Body of pancreas (tissue), 4 donors: ENCODE measurements around the gene MYL5. TPM values are rescaled to one million over a fixed set of nuclear protein-coding genes. Genes with fewer than 3 reads are reported as not detected.

Experiments
- ATAC-seq: fragments of 150-250 bp; one replicate; pipeline ENCODE4 v1.9.1; 2016
- DNase-seq, 4 donors: peaks; one replicate each; pipeline ENCODE4 v3.0.0-alpha.2; 2019
- H3K27ac ChIP-seq, 4 donors: fragments of 200-600 bp; sonication (generic); 1 replicate in 3 of 4; 2 replicates in 1 of 4; pipeline versions ENCODE4 v1.5.1 to v1.6.1; 2016 to 2019; ENCODE audit warnings: mild to moderate bottlenecking in 1 of 4, mixed read lengths in 1 of 4, moderate library complexity in 1 of 4
- H3K27me3 ChIP-seq, 2 donors: fragments of 200-600 bp; sonication (generic); one replicate each; pipeline ENCODE4 v1.6.0; 2016; ENCODE audit warnings: mild to moderate bottlenecking in 1 of 2
- H3K36me3 ChIP-seq, 2 donors: fragments of 200-600 bp; sonication (generic); replicated peaks in 1 of 2; 2 replicates each; pipeline ENCODE4 v1.5.1; 2016; ENCODE audit warnings: low read depth in 2 of 2; ENCODE audit not compliant: insufficient read depth in 1 of 2
- H3K4me1 ChIP-seq: fragments of 200-600 bp; sonication (generic); one replicate; pipeline ENCODE4 v1.6.0; 2016
- H3K4me3 ChIP-seq, 2 donors: fragments of 200-600 bp; sonication (generic); 1 replicate in 1 of 2; 2 replicates in 1 of 2; pipeline ENCODE4 v1.5.1; 2016 to 2019
- H3K9me3 ChIP-seq, 3 donors: fragments of 200-600 bp; sonication (generic); 1 replicate in 2 of 3; 2 replicates in 1 of 3; pipeline ENCODE4 v1.5.1; 2016
- POLR2A ChIP-seq, 3 donors: fragments of 450-650 bp; IDR thresholded peaks; one replicate each; pipeline ENCODE4 v1.6.1; 2016; ENCODE audit warnings: antibody characterized with exemption in 3 of 3, mild to moderate bottlenecking in 2 of 3
- WGBS, 2 donors: methylation state at CpG; one replicate each; pipeline ENCODE4 v1.1.5; 2017; 5-methylcytosine and 5-hydroxymethylcytosine counted together
- intact Hi-C: fragments of 100-400 bp; cut with DNase I; formaldehyde crosslinking; loops from one replicate; pipeline ENCODE4 v1.15.1; 2023
- total RNA-seq, 2 donors: library from RNA; depleted of rRNA; stranded (reverse); fragments of >200 nt; gene quantifications; one replicate each; pipeline ENCODE4 v1.1.0, GENCODE V29; 2016
- TF ChIP-seq, protein P1 (sequence below), 7 experiments: fragments of 450-650 bp in 4 of 7; fragments of 200-600 bp in 3 of 7; sonication (generic) in 3 of 7; IDR thresholded peaks; one replicate each; pipeline ENCODE4 v1.5.1; 2016 to 2019; ENCODE audit warnings: antibody characterized with exemption in 7 of 7

MYL5 gene
- total RNA-seq, 2 donors from 2014 or later: 3.0 to 6.0 TPM

- TF ChIP-seq, protein P1, sequence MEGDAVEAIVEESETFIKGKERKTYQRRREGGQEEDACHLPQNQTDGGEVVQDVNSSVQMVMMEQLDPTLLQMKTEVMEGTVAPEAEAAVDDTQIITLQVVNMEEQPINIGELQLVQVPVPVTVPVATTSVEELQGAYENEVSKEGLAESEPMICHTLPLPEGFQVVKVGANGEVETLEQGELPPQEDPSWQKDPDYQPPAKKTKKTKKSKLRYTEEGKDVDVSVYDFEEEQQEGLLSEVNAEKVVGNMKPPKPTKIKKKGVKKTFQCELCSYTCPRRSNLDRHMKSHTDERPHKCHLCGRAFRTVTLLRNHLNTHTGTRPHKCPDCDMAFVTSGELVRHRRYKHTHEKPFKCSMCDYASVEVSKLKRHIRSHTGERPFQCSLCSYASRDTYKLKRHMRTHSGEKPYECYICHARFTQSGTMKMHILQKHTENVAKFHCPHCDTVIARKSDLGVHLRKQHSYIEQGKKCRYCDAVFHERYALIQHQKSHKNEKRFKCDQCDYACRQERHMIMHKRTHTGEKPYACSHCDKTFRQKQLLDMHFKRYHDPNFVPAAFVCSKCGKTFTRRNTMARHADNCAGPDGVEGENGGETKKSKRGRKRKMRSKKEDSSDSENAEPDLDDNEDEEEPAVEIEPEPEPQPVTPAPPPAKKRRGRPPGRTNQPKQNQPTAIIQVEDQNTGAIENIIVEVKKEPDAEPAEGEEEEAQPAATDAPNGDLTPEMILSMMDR (IDR thresholded peaks at IDR 0.05): no peak
- no peak for TF ChIP-seq POLR2A (IDR thresholded peaks at IDR 0.05)
- no peaks in the 10 kb centered on the region for H3K36me3 ChIP-seq
- H3K27ac ChIP-seq: no peak overlapping the region
- no peak overlapping the region for H3K4me3 ChIP-seq
- DNase-seq (no peak), ATAC-seq (no peak)
- no peaks in the 10 kb centered on the region for H3K9me3 ChIP-seq
- WGBS, 2 donors: 37 to 49% methylated on average over 14 to 17 of the region's 17 CpGs
- H3K4me1 ChIP-seq: no peaks in the 10 kb centered on the region
- peaks cover 0 to 7% of the 10 kb centered on the region in 2 donors for H3K27me3 ChIP-seq
- intact Hi-C loops: no loop called here
Observed at GRCh38 chr4:654871-655463, 19.4 kb upstream of the MYL5 start.

GRCh38 chr4:655464-656151 lies 18.7 kb upstream of the MYL5 start:
- 64% methylated on average over 15 to 26 of the region's 26 CpGs for WGBS, 2 donors
- intact Hi-C loops: no loop called here
- no peak for DNase-seq
- Histone ChIP-seq H3K27ac (no peak overlapping the region), H3K36me3 (no peaks in the 10 kb centered on the region), H3K4me1 (no peaks in the 10 kb centered on the region), H3K27me3 (peaks cover 0 to under 1% of the 10 kb centered on the region in 2 donors), H3K9me3 (no peaks in the 10 kb centered on the region), H3K4me3 (no peak overlapping the region)
- TF ChIP-seq POLR2A (IDR thresholded peaks at IDR 0.05): no peak
- TF ChIP-seq, protein P1 (IDR thresholded peaks at IDR 0.05): no peak
- no peak for ATAC-seq

DNA sequence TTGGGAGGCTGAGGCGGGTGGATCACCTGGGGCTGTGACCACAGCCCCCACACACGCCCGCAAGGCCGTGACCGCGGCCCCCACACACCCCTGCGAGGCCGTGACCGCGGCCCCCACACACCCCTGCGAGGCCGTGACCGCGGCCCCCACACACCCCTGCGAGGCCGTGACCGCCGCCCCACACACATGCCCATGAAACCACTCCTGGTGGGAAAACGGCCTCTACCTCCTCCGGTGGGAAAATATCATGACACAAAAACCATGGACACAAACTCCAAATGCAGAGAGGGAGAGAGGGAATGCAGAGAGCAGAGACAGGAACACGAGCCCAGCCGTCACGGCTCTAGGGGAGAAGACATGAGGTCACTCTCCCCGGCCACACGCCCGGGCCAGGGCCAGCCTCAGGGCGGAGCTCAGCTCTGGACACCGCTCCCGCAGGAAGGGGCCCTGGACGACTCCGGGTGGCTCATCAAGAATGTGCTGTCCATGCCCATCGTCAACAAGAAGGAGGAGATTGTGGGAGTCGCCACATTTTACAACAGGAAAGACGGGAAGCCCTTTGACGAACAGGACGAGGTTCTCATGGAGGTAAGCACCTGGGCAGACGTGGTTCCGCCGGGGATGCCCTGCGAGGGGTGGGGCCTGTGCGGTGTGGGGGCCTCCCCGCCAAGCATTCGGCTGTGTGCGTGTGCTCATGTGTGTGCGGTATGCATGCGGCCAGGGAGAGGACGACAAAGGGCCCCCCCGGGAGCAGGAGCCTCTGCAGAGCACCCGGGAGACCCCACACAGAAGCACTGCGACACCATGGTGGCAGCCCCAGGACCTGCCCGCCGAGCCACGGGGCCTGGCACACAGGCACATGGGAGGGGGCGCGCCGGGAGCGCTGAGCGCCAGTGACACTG lies 17.7 kb upstream of the MYL5 start:
- no peak for TF ChIP-seq POLR2A (IDR thresholded peaks at IDR 0.05)
- TF ChIP-seq, protein P1 (IDR thresholded peaks at IDR 0.05): no peak
- H3K36me3 ChIP-seq: no peaks in the 10 kb centered on the region
- H3K27me3 ChIP-seq: no peaks in the 10 kb centered on the region
- 59 to 70% methylated on average over 19 to 56 of the region's 58 CpGs for WGBS, 2 donors
- intact Hi-C loops: no loop called here
- H3K4me1 ChIP-seq: no peaks in the 10 kb centered on the region
- no peak overlapping the region for H3K4me3 ChIP-seq
- no peaks in the 10 kb centered on the region for H3K9me3 ChIP-seq
- DNase-seq (no peak), ATAC-seq (no peak)
- H3K27ac ChIP-seq: no peak overlapping the region

GRCh38 chr4:657338-657833 lies 17.0 kb upstream of the MYL5 start:
- intact Hi-C loops: no loop called here
- H3K9me3 ChIP-seq: no peaks in the 10 kb centered on the region
- TF ChIP-seq, protein P1 (IDR thresholded peaks at IDR 0.05): no peak
- TF ChIP-seq POLR2A (IDR thresholded peaks at IDR 0.05): no peak
- DNase-seq (no peak), ATAC-seq (no peak)
- H3K27me3 ChIP-seq: no peaks in the 10 kb centered on the region
- H3K36me3 ChIP-seq: no peaks in the 10 kb centered on the region
- no peak overlapping the region for H3K27ac ChIP-seq
- H3K4me1 ChIP-seq: no peaks in the 10 kb centered on the region
- WGBS, 2 donors: 65 to 67% methylated on average over 3 to 17 of the region's 23 CpGs
- H3K4me3 ChIP-seq: no peak overlapping the region
